GM12878 (cell line): Measurements from ENCODE around the gene TTLL11. TPM values are rescaled to one million over a fixed set of nuclear protein-coding genes. Genes with fewer than 3 reads are reported as not detected.

Source experiments
- BHLHE40 ChIP-seq, 2 experiments: fragments of 450-650 bp in 1 of 2; IDR thresholded peaks; 2 replicates each; pipeline ENCODE4 v1.6.1; 2011 to 2017; ENCODE audit warnings: low read depth in 2 of 2, borderline replicate concordance in 1 of 2, improper control_type of control experiment in 1 of 2, low read length in 1 of 2, mild to moderate bottlenecking in 1 of 2
- BRCA1 ChIP-seq: IDR thresholded peaks from 2 replicates; pipeline ENCODE4 v1.6.1; 2011; ENCODE audit warnings: low read depth, low read length, improper control_type of control experiment
- CBX5 ChIP-seq: sonication (generic); IDR thresholded peaks from 2 replicates; pipeline ENCODE4 v1.6.1; 2016; ENCODE audit warnings: low read depth, moderate library complexity, mild to moderate bottlenecking, inconsistent platforms
- CHD4 ChIP-seq: fragments of 200-600 bp; sonication (generic); IDR thresholded peaks from 2 replicates; pipeline ENCODE4 v1.6.1; 2016; ENCODE audit warnings: mild to moderate bottlenecking
- DPF2 ChIP-seq: fragments of 450-650 bp; IDR thresholded peaks from 2 replicates; pipeline ENCODE4 v1.6.1; 2017; ENCODE audit warnings: mild to moderate bottlenecking
- EED ChIP-seq: sonication (generic); IDR thresholded peaks from 2 replicates; pipeline ENCODE4 v1.6.1; 2016; ENCODE audit warnings: antibody characterized with exemption, low read depth
- EP300 ChIP-seq, 2 experiments: fragments of 150-350 bp in 1 of 2; IDR thresholded peaks; 2 replicates each; pipeline ENCODE4 v1.6.1; 2011 to 2012; ENCODE audit warnings: low read depth in 2 of 2, low read length in 2 of 2, borderline replicate concordance in 1 of 2, improper control_type of control experiment in 1 of 2, inconsistent platforms in 1 of 2; ENCODE audit not compliant: control insufficient read depth in 1 of 2
- HCFC1 ChIP-seq: fragments of 150-350 bp; IDR thresholded peaks from 2 replicates; pipeline ENCODE4 v1.6.1; 2014; ENCODE audit warnings: low read length
- KLF5 ChIP-seq: fragments of 450-650 bp; IDR thresholded peaks from 2 replicates; pipeline ENCODE4 v1.6.1; 2014; ENCODE audit warnings: mild to moderate bottlenecking; ENCODE audit not compliant: partially characterized antibody
- MLLT1 ChIP-seq: fragments of 450-650 bp; IDR thresholded peaks from 2 replicates; pipeline ENCODE4 v1.6.1; 2016; ENCODE audit warnings: mild to moderate bottlenecking
- NFIC ChIP-seq: IDR thresholded peaks from 2 replicates; pipeline ENCODE4 v1.6.1; 2012; ENCODE audit warnings: low read depth, mild to moderate bottlenecking, inconsistent platforms, low read length, moderate library complexity
- NR2C2 ChIP-seq: IDR thresholded peaks from 2 replicates; pipeline ENCODE4 v1.6.1; 2011; ENCODE audit warnings: borderline replicate concordance, low read depth; ENCODE audit not compliant: control insufficient read depth, insufficient read length
- RAD21 ChIP-seq: IDR thresholded peaks from 2 replicates; pipeline ENCODE4 v1.6.1; 2011; ENCODE audit warnings: mild to moderate bottlenecking, low read depth, low read length, moderate library complexity; ENCODE audit not compliant: insufficient read depth
- RBBP5 ChIP-seq: fragments of 200-600 bp; sonication (generic); conservative IDR thresholded peaks from 2 replicates; pipeline ENCODE4 v1.6.1; 2016
- RCOR1 ChIP-seq: conservative IDR thresholded peaks from 2 replicates; pipeline ENCODE4 v1.6.1; 2012; ENCODE audit warnings: low read depth, low read length, improper control_type of control experiment
- RELA ChIP-seq: fragments of 450-650 bp; IDR thresholded peaks from 2 replicates; pipeline ENCODE4 v1.8.0; 2014; ENCODE audit warnings: borderline replicate concordance; ENCODE audit not compliant: partially characterized antibody
- RELB ChIP-seq: fragments of 450-650 bp; IDR thresholded peaks from 2 replicates; pipeline ENCODE4 v1.6.1; 2017; ENCODE audit warnings: low read depth, mild to moderate bottlenecking, moderate library complexity
- TBL1XR1 ChIP-seq: IDR thresholded peaks from 2 replicates; pipeline ENCODE4 v1.6.1; 2012; ENCODE audit warnings: low read depth, low read length, improper control_type of control experiment
- YY1 ChIP-seq: IDR thresholded peaks from 2 replicates; pipeline ENCODE4 v1.6.1; 2011; ENCODE audit warnings: low read depth, mild to moderate bottlenecking, low read length
- ZBTB33 ChIP-seq: fragments of 450-650 bp; IDR thresholded peaks from 2 replicates; pipeline ENCODE4 v1.6.1; 2017; ENCODE audit warnings: mild to moderate bottlenecking
- ZNF207 ChIP-seq: fragments of 450-650 bp; IDR thresholded peaks from 2 replicates; pipeline ENCODE4 v1.6.1; 2014; ENCODE audit warnings: antibody characterized with exemption, mild to moderate bottlenecking, borderline replicate concordance
- ZZZ3 ChIP-seq: IDR thresholded peaks from 2 replicates; pipeline ENCODE4 v1.6.1; 2011; ENCODE audit warnings: low read depth; ENCODE audit not compliant: control insufficient read depth, insufficient read length
- polyA plus RNA-seq, 11 experiments: library from polyadenylated mRNA; depleted of rRNA in 4 of 11; unstranded in 6 of 11; stranded (reverse) in 5 of 11; fragments of >200 nt; fragmentation: Nextera tagmentation in 4 of 11; fragmentation: Illumina TruSeq in 1 of 11; extraction: Ambion mirVana in 4 of 11; extraction: Trizol in 1 of 11; gene quantifications; 1 replicate in 1 of 11; 2 replicates in 10 of 11; pipeline versions ENCODE4 v1.2.1 to v1.2.3, GENCODE V29; 2011 to 2016; ENCODE audit warnings: inconsistent platforms in 2 of 11, missing spikeins in 2 of 11, low read depth in 1 of 11
- total RNA-seq, 4 experiments: library from RNA; depleted of rRNA in 3 of 4; stranded (reverse); fragments of >200 nt in 3 of 4; fragmentation: Illumina TruSeq in 1 of 4; extraction: Trizol in 1 of 4; gene quantifications; 2 replicates each; pipeline versions ENCODE4 v1.2.1 to v1.2.3, GENCODE V29; 2013 to 2021
- TF ChIP-seq, protein P1 (sequence below): fragments of 150-350 bp; IDR thresholded peaks from 2 replicates; pipeline ENCODE4 v1.6.1; 2014; ENCODE audit warnings: mild to moderate bottlenecking, low read depth, low read length

TTLL11 gene
- total and polyA plus RNA-seq, 10 of the 15 experiments (the other 5 are each of a cell fraction or from before 2014, with no cell fraction given) = 1.2 to 3.7 (median 2.9) TPM

GRCh38 chr9:122051351-122052321 is 41.5 kb downstream of the TTLL11 start (continued):
- TF ChIP-seq RELB (no peak), DPF2 (peak; percentile 35; the same call in 1 of the 2 replicates), RBBP5 (no peak), ZZZ3 (no peak), MLLT1 (0 out of 2 replicates have a peak, but pooled peaks have one; percentile 31), KLF5 (no peak), NFIC (peak; percentile 77), CBX5 (no peak), ZBTB33 (no peak), YY1 (peak; percentile 69; the same call in 1 of the 2 replicates), EED (peak; percentile 62; the same call in 1 of the 2 replicates), RAD21 (no peak), TBL1XR1 (no peak), ZNF207 (no peak), BHLHE40 (IDR thresholded peaks at IDR 0.05; ENCODE audit: borderline replicate concordance in 1 of 2, low read depth in 2 of 2, low read length in 1 of 2) (no peak), CHD4 (no peak), RELA (no peak), HCFC1 (no peak), EP300 (IDR thresholded peaks at IDR 0.05; ENCODE audit: borderline replicate concordance in 1 of 2, control insufficient read depth in 1 of 2, low read depth in 2 of 2, low read length in 2 of 2) (no peak), BRCA1 (no peak), RCOR1 (no peak), NR2C2 (no peak)
- TF ChIP-seq, protein P1, sequence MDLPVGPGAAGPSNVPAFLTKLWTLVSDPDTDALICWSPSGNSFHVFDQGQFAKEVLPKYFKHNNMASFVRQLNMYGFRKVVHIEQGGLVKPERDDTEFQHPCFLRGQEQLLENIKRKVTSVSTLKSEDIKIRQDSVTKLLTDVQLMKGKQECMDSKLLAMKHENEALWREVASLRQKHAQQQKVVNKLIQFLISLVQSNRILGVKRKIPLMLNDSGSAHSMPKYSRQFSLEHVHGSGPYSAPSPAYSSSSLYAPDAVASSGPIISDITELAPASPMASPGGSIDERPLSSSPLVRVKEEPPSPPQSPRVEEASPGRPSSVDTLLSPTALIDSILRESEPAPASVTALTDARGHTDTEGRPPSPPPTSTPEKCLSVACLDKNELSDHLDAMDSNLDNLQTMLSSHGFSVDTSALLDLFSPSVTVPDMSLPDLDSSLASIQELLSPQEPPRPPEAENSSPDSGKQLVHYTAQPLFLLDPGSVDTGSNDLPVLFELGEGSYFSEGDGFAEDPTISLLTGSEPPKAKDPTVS = no peak
